HG03469 (cell line): ENCODE measurements around the gene REG1B.
"Not testable (repeated sequence)": the region's sequence is repeated elsewhere in the genome, so short reads cannot be mapped to it uniquely, and the experiment has no call there.

Experiments used
- ATAC-seq: cut with Tn5 transposase; IDR thresholded peaks from one replicate; pipeline ENCODE4 v1.9.1; 2021; ENCODE audit warnings: mild to moderate bottlenecking, moderate library complexity, moderate number of reproducible peaks; ENCODE audit not compliant: unreplicated experiment

REG1B gene

GRCh38 chr2:79085382-79085781 lies 2.4 kb downstream of the REG1B start:
- ATAC-seq: no peak

- ATAC-seq: no peak
Observed at GRCh38 chr2:79084495-79085135, 3.2 kb downstream of the REG1B start.

GRCh38 chr2:79083597-79084251 lies 4.1 kb downstream of the REG1B start:
- no peak for ATAC-seq

GRCh38 chr2:79082987-79083386 lies 4.8 kb downstream of the REG1B start:
- no peak for ATAC-seq

- no peak for ATAC-seq
Observed at GRCh38 chr2:79071078-79071477, 16.7 kb downstream of the REG1B start.

- no peak for ATAC-seq
Observed at GRCh38 chr2:79065201-79065600, 22.6 kb downstream of the REG1B start.

GRCh38 chr2:79054769-79055168 lies 33.0 kb downstream of the REG1B start:
- ATAC-seq: not testable (repeated sequence)

- not testable (repeated sequence) for ATAC-seq
Observed at GRCh38 chr2:79053486-79053885, 34.3 kb downstream of the REG1B start.

GRCh38 chr2:79041032-79041448 lies 46.8 kb downstream of the REG1B start:
- ATAC-seq: no peak

GRCh38 chr2:79039944-79040343 lies 47.8 kb downstream of the REG1B start:
- ATAC-seq: no peak
